IPS-18c (cell line): Measurements from ENCODE around the gene RAPGEF6.

Experiments used
- H3K4me3 ChIP-seq: 2 replicates; pipeline ENCODE4 v1.7.0; 2013; ENCODE audit warnings: low read depth, mild to moderate bottlenecking, low read length, moderate library complexity; ENCODE audit not compliant: insufficient read depth
- H3K9me3 ChIP-seq: one replicate; pipeline ENCODE4 v1.6.1; 2013; ENCODE audit warnings: mild to moderate bottlenecking, low read length, moderate library complexity; ENCODE audit not compliant: control insufficient read depth, insufficient read depth

The RAPGEF6 gene

GRCh38 chr5:131589510-131590348, 45.3 kb downstream of the RAPGEF6 start:
- no peak overlapping the region for H3K4me3 ChIP-seq
- H3K9me3 ChIP-seq: no peaks in the 10 kb centered on the region

DNA sequence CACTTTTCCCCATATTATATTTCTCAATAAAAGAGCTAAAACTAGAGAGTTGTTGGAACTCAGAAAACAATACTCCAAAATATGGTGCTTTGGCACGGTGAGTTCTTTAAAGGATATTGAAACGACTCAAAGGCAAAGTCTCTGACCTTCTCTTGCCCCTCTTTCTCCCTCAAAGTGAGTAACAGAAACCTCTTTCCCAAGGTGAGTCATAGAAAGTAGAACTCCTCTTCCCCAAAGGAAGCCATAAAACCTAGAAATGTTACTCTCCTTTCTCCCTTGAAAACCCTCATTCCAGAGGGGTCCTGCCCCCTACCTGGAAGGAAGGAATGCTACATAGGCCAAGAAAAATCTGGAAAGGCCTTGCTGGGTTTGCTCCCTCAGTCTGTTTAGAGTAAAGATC, 47.5 kb downstream of the RAPGEF6 start:
- no peak overlapping the region for H3K4me3 ChIP-seq
- H3K9me3 ChIP-seq: no peaks in the 10 kb centered on the region

DNA sequence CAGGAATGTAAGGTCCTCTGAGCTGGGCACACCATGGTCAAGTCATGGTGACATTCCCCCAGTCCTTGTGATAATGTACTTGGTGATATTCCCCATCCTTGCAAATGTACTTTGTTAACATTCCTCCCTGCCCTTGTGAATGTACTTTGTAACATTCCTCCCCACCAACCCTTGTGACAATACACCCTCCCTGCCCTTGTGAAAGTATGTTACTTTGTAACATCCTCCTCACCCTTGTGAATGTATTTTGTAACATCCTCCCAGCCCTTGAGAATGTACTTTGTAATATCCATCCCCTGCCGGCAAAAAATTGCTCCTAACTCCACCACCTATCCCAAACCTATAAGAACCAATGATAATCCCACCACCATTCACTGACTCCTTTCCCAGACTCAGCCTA, 53.3 kb downstream of the RAPGEF6 start:
- Histone ChIP-seq H3K4me3 (no peak overlapping the region), H3K9me3 (no peaks in the 10 kb centered on the region)

- Histone ChIP-seq H3K4me3 (no peak overlapping the region), H3K9me3 (no peaks in the 10 kb centered on the region)
Observed at GRCh38 chr5:131579917-131580671, 54.9 kb downstream of the RAPGEF6 start.

DNA sequence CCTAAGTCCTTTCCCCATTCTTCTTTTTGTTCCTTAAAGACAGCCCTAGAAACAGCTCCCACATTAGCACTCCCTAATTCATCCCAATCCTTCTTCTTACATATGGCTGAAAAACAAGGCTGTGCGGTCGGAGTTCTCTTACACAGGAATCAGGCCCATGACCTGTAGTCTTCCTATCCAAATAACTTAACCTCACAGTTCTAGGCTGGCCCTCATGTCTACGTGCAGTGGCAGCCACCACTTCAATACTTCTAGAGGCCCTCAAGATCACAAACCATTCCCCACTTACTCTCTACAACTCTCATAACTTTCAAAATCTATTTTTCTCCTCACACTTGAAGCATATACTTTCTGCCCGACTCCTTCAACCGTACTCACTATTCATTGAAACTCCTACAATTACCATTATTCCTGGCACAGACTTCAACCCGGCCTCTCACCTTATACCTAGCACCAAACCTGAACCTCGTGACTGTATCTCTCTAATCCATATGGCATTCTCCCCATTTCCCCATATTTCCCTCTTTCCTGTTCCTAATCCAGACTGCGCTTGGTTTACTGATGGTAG, 59.3 kb downstream of the RAPGEF6 start:
- H3K9me3 ChIP-seq: no peaks in the 10 kb centered on the region
- H3K4me3 ChIP-seq: no peak overlapping the region

- Histone ChIP-seq H3K4me3 (no peak overlapping the region), H3K9me3 (no peaks in the 10 kb centered on the region)
Observed at GRCh38 chr5:131571669-131572168, 63.3 kb downstream of the RAPGEF6 start.

DNA sequence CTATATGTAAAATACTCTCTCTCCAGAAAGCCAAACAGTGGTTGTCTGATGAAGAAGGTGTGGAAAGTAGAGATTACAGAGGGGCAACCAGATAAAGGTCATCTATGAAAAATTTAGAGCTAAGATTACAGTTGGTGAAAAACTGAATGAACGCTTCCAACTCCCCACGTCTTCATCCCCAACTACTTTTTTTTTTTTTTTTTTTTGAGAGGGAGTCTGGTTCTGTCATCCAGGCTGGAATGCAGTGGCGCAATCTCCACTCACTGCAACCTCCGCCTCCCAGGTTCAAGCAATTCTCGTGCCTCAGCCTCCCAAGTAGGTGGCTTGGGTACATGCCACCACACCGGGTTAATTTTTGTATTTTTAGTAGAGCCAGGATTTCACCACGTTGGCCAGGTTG, 64.3 kb downstream of the RAPGEF6 start:
- H3K4me3 ChIP-seq: no peak overlapping the region
- no peaks in the 10 kb centered on the region for H3K9me3 ChIP-seq

- Histone ChIP-seq H3K9me3 (no peaks in the 10 kb centered on the region), H3K4me3 (no peak overlapping the region)
Observed at GRCh38 chr5:131564229-131564652, 70.8 kb downstream of the RAPGEF6 start.

DNA sequence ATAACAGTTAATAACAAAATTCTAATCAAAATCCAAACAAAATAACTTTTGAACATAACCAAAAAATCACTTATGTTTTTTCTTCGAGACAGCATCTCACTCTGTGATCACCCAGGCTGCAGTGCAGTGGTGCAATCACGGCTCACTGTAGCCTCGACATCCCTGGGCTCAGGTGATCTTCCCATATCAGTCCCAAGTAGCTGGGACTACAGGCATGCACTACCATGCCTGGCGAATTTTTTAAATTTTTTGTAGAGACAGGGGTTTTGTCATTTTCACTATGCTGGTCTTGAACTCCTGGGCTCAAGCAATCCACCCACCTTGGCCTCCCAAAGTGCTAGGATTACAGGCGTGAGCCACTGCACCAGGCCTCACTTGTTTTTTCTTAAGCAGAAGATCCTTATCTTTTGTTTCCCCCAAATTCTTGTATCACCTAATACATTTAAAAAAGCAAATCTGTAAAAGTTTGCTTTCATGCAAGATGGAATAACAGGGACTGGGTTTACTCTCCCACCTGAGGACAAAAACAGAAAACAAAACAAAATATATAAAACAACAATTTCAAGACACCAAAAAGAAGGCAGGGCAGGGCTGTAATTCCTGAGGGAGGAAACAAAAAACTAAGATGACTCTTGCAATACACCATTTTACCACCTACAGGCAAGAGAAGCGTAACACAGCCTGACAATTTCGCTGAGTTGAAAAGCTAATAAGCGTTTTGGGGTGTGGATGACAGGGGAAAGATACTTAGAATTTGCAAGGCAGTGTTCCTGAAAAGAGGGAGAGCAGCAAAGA, 71.4 kb downstream of the RAPGEF6 start:
- H3K9me3 ChIP-seq: no peaks in the 10 kb centered on the region
- H3K4me3 ChIP-seq: no peak overlapping the region

DNA sequence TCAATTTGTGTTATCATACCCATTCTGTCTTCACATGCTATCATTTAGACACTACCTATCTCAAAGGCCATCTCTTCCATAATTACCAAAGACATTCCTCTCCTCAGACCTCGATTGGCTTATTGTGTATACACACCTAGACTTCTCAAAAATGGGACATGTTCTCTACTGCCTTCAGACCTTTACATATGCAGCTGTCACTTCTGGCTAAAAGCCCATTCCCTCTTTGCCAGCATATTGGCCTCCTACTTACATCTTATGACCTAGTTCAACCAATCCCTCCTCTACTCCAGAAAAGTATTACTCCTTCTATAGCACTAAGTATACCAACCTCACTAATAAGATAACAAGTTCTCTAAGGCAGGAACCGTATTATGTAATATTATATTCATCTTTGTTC, 84.4 kb downstream of the RAPGEF6 start:
- no peaks in the 10 kb centered on the region for H3K9me3 ChIP-seq
- H3K4me3 ChIP-seq: no peak overlapping the region

DNA sequence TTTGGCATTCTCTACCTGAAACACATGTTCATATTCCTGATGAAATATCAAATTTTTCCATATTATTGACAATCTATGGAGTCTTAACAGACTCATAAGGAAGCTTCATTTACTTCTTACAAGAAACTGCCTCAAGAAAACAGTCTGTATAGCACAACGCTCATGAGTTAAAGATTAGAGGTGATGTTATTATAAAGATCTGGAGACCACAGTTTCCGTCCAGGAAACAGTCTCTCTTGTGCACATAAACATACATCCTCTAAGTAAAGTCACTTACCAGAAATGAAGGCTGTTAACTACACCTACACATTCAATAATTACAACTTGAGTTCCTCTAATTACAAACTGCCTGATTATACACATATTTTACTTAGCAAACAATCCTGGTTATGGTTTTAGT, 86.9 kb downstream of the RAPGEF6 start:
- no peak overlapping the region for H3K4me3 ChIP-seq
- no peaks in the 10 kb centered on the region for H3K9me3 ChIP-seq

DNA sequence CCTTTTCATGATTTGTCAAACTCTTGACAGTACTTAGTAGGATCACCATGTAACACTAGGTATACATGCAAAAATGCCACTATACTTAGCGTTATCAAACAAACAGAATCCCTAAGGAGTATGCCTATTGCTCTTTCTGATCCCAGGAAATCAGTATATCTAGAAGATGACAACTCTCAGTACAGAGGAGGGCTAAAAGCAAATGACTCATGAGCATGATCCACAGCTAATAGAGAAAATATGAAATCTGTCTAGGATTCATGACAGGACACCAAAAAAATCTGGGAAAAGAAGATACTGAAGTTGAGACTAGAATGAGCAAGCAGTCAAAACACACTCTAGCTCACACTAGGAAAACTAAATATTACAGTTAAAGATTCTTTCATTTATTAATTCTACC, 89.2 kb downstream of the RAPGEF6 start:
- H3K4me3 ChIP-seq: no peak overlapping the region
- H3K9me3 ChIP-seq: no peaks in the 10 kb centered on the region

DNA sequence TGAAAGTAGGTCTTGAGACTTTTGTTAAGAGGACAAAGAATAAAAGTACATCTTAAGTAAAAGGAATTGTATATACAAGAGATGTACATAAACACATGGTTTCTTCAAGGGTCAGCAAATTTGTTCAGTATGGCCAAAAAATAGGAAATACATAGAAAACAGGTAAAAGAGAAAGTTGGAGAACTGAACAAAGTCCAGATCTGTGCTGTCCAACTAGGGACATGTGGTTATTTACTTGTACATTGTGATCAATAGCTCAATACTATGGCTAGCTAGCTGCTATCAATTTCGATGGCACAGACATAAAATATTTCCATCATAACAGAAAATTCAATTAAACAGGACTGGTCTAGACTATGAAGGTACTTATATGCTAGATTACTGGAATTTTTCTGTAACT, 92.3 kb downstream of the RAPGEF6 start:
- Histone ChIP-seq H3K9me3 (no peaks in the 10 kb centered on the region), H3K4me3 (no peak overlapping the region)

DNA sequence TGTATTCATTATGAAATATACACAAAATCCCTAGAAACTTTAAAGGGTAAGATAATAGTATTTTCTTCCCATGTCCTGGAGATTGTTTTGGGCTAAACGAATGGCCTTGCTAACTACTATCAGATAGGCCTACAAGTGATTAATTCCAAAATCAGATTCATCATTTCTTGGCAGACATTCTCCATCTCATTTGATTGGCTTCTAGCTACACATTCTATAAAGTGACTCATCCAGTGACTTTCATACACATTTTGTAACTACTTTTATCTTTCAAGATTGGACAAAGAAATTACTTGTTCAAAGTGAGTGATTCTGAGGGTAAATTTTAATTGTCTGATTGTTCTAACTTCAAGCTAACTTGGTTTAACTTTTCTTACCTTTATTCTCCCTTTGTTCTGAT, 93.3 kb downstream of the RAPGEF6 start:
- Histone ChIP-seq H3K4me3 (no peak overlapping the region), H3K9me3 (no peaks in the 10 kb centered on the region)

DNA sequence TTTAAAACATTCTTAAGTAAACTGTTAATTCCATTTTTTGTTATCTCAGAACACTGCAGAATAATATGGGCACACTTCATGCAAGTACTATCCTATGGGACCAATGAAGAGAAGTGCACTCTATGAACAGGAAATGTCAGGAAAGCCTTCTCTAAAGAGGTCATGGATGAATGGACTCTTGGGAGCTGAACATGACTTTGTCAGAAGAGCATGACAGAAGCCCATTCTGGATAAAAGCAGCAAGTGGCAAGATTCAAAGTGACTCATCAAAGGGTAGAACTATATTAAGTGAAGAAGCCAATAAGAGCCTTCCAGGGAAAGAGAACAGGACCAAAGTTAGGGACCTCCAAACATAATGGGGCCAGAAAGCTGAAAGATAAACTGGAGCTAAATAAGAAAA, 94.0 kb downstream of the RAPGEF6 start:
- Histone ChIP-seq H3K9me3 (no peaks in the 10 kb centered on the region), H3K4me3 (no peak overlapping the region)

DNA sequence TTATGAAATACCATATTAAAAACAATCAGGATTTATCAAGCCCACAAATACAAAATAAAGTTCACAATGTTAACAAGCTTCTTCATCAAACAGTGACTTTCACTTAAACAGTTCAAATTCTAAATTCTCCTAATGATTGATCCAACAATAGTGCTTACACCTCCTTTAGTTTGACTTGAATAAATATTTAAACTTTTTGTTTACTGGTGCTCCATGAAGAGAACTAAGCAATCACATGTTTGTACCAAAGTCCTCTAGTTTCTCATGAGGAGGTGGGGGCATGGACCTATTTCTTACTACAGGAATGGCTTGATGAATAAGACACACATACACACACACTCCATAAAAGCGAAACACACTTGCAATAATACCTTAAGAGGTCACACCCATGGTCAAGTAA, 95.8 kb downstream of the RAPGEF6 start:
- no peaks in the 10 kb centered on the region for H3K9me3 ChIP-seq
- no peak overlapping the region for H3K4me3 ChIP-seq

DNA sequence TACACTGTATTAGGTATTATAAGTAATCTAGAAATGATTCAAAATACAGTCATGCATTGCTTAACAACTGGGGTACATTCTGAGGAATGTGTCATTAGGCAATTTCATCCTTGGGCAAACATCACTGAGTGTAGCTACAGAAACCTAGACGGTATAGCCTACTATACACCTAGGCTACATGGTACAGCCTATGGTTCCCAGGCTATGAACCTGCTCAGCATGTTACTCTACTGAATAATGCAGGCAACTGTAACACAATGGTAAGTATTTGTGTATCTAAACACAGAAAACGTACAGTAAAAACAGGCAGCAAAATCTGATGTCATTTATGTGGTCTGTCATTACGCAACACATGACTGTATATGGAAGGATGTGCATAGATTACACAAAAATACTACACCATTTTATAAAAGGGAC, 96.8 kb downstream of the RAPGEF6 start:
- H3K4me3 ChIP-seq: no peak overlapping the region
- H3K9me3 ChIP-seq: no peaks in the 10 kb centered on the region
